ENCODE measurements around the gene DBP.
"Not testable (repeated sequence)": the region's sequence is repeated elsewhere in the genome, so short reads cannot be mapped to it uniquely, and the experiment has no call there.

DBP gene

DNA sequence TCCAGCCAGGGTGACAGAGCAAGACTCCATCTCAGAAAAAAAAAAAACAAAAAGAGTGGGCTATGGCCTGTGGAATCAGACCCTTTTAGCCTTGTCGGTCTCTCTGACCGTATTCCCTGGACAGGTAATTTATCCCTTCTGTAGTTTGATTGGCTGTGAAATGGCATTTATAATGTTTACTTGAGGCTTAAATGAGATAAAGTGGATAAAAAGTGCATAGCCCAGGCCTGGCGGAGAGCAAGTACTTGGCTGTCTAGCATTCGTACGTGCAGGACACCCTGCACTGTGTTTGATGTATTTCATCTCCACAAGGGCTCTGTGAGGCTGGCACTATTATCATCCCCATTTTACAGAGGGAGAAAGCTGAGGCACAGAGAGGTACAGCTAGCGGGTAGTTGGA, 28.6 kb upstream of the DBP start:
- no peak for DNase-seq

DNA sequence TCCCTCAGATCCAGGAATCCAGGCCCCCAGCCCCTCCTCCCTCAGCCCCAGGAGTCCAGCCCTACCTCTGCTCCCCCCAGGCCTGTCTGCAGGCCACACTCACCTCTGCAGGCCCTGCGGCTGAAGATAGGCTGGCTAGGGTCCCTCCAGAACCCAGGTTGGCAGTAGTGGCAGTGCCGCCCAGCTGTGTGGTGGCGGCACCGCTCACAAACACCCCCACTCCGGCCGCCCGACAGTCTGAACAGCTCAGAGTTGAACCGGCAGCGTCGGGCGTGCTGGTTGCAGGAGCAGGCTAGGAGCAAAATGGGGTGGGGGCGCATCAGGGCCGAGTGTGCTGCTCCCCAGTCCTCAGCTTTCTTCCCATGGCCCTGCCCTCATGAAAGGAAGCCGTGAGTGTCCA, 27.3 kb upstream of the DBP start:
- no peak for DNase-seq

GRCh38 chr19:48663667-48664066, 26.5 kb upstream of the DBP start:
- no peak for DNase-seq

DNA sequence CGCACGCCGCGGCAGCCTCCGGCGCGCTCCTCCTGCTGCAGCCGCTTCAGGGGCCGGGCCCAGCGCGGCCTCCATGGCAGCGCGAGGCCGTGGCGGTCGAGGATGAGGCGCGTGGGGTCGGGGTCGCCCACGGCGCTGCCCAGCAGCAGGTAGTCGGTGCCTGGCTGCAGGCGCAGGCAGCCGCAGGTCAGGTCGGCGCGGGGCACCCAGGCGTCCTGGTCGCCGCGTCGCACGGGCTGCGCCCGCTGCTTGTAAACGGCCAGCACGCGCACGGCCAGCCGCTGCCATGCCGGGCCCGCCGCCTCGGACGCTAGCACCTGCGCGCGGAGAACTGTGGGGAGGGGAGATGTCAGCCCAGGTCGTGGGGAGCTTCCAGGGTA, 24.5 kb upstream of the DBP start:
- DNase-seq: no peak

DNA sequence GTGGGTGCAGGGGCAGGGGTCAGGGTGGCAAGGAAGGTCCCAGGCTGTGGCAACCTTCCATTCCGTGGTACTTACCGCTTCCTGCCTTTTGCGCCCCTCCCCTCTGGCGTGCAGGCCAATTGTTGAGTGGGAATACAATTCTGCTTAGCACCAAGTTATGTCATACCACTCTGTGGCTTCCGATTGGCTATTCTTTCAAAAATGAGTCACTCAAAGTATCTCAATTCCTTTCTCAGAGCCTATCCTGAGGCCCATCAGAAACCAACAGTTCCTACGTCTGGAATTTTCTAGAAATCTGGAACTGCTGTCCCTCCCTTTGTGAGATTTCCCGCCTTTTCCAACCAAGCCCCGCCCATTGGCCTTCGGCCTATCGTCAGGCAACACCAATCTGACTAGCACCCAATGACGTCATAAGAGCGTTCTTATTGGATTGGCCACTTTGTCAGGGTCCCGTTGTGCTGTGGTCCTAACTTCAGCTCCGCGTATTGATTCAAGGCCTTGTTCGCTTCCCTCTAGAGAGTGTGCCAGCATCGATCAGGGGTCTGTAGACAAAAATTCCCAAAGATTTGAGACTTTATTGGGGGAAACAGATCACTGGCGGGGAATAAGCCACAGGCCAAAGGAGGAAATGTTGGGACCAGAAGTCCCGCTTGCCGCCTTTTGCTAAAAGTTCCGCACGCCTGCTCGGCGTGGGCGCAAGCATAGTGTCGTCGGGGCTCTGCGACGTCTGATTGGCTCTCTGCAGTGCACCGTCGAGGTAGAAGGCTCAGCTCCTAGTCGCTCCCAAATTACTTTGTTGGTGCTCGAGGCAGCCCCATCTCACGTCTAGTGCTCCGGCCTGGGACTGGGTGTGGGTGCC, 23.9 kb upstream of the DBP start:
- DNase-seq: peak; percentile 79

- DNase-seq: no peak
Measured at GRCh38 chr19:48659768-48660167, 22.6 kb upstream of the DBP start.

GRCh38 chr19:48658483-48658882, 21.3 kb upstream of the DBP start:
- DNase-seq: no peak

DNA sequence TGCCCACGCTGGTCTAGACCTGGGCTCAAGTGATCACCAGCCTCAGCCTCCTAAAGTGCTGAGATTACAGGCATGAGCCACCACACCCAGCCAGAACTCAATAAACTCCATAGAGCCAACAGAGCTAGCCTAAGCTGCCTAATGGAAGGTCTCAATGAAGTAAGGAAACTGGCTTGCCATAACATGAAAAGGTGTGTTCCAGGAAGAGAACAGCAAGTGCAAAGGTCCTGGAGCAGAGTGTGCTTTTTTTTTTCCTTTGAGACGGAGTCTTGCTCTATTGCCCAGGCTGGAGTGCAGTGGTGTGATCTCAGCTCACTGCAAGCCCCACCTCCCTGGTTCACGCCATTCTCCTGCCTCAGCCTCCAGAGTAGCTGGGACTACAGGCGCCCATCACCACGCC, 20.6 kb upstream of the DBP start:
- DNase-seq: not testable (repeated sequence)

DNA sequence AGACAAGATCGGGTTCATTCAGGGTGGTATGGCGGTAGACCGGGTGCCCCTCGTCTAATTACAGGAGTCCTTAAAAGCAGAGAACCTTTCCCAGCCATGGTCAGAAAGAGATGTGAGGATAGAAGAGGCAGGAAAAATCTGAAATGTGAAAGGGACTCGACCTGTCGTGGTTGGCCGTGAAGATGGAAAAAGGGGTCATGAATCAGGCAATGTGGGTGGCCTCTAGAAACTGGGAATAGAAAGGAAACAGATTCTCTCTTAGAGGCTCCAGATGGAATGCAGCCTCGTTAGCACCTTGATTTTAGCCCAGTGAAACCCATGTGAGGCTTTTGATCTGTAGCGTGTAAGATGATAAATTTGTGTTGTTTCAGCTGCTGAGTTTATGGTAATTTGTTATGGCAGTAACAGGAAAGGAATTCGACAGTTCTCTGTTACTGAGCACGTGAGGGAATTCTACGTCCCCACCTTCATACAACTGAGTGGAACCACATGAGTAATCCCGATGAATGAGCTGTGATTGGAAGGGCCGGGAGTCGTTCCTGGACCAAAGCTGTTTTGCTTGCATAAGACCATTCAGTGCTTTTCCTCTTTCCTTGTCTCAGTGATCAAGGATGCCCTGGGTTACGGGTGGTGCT, 19.8 kb upstream of the DBP start:
- no peak for DNase-seq

DNA sequence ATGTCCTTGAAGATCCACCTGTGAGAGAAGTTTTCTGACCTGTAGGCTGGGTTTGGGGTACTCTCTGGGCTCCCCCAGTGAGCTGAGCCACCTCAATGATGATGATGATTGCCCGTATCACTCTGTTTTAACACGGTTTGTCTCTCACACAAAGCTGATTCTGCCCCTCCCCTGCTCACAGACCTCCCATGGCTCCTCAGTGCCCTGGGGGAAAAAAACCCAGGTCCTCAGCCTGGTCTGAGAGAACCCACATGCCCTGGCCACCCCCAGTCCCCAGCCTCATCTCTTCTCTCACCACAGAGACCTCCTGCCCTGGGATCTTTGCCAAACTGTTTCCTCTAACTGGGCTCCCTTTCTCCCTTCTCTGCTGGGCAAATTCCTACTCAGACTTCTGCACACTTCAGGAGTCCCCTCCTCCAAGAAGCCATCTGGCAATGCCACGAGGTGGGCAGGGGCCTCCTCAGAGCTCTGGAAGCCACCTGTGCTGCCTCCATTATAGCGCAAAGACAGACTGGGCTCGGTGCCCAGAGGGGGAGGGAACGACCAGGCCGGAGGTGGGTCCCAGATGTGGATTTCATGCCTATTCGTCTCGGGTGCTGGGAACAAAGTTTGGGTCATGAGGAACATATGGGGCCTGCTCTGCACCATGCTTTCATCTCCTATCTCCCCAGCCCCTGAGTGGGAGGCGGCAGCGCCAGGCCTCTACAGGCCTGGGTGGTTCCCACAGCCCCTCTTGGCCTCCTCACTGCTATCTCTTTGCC, 17.3 kb upstream of the DBP start:
- no peak for DNase-seq

DNA sequence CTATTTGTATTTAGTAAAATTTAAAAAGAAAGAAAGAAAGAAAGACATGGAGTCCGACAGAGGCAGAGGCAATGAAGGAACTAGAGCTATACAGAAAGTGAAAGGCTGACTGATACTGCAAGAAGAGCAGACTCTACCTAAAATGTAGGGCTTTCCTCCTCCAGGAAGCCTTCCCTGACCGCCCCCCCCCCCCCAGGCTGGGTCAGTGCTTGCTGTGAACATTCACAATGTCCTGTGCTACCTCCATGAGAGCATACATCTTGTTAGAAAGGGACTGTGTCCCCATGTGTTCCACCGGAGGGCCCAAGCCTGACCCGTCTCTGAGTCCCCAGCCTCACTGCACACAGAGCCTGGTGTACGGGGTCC, 14.5 kb upstream of the DBP start:
- DNase-seq: no peak

DNA sequence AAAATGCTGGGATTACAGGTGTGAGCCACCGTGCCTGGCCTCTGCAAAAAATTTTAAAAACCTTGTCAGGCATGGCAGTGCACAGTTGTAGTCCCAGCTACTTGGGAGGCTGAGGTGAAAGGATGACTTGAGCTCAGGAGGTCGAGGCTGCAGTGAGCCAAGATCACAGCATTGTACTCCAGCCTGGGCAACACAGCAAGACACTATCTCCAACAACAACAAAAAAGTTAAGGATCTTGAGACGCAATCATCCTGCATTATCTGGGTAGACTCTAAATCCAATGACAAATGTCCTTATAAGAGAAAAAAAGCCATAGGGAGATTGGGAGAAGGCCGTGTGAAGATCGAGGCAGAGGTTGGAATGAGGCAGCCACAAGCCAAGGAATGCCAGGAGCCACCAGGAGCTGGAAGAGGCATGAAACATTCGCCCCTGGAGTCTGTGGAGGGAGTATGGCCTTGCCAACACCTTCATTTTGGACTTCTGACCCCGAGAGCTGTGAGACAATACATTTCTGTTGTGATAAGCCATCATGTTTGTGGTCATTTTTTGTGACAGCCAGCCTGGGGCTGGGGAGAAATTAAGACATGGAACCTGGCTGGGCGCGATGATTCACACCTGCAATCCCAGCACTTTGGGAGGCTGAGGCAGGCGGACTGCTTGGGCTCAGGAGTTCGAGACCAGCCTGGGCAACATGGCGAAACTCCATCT, 13.9 kb upstream of the DBP start:
- no peak for DNase-seq

DNA sequence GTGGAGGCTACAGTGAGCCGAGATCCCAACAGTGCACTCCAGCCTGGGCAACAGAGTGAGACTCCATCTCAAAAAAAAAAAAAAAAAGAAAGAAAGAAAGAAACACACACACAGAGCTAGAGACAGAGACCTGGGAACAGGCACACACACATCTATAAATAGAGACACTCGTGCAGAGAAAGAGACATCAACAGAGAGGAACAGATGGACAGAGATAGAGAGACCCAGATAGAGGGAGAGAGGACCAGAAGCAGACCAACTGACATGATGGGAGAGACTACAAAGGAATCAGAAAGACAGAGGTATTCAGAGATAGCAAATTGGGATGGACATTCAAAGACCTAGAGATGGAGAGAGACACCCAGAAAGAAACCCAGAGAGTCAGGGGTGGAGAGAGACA, 11.0 kb upstream of the DBP start:
- DNase-seq: no peak

- DNase-seq: no peak
Measured at GRCh38 chr19:48646722-48647216, 9.6 kb upstream of the DBP start.

DNA sequence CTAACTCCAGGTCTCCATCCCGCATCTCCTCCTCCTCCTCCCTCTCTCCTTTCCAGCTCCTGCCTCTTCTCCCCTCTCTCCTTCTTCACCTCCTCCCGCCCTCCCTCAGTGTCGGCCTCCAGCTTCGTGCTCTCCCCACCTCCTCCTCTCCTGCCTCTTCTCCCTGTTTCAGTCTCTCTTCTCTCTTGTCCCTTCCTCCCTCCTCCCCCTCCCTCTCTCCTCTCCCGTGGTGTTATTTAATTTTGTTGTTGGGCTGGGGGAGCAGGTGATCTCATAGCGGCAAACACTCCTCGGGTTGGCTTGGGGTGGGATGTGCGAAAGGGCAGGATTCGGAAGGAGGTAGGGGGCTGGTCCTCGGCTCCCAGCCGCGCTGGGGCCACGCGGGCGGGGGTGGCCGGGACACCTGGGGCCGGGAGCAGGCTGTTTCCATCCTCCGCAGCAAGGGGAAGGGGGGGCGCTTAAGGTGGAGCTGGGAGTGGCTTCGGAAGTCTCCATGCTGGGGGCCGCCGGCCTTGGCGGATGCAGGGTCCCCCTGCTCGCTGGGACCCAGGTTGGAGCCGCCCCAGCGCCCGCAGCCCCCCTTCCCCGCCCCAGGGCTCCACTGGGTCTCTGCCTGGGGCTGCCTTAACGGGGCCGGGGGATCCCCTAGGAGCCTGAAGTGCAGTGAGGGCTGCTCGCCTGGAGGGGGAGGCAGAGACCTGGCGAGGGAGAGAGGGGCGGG, 9.0 kb upstream of the DBP start, which contains the start of gene CA11:
Gene CA11 (minus strand): TSS at position 187 of the 721 bp plus-strand sequence. CDS start 555 bp downstream, outside the sequence.
- DNase-seq: peak; percentile 96

GRCh38 chr19:48645620-48646000, 8.4 kb upstream of the DBP start:
- no peak for DNase-seq

DNA sequence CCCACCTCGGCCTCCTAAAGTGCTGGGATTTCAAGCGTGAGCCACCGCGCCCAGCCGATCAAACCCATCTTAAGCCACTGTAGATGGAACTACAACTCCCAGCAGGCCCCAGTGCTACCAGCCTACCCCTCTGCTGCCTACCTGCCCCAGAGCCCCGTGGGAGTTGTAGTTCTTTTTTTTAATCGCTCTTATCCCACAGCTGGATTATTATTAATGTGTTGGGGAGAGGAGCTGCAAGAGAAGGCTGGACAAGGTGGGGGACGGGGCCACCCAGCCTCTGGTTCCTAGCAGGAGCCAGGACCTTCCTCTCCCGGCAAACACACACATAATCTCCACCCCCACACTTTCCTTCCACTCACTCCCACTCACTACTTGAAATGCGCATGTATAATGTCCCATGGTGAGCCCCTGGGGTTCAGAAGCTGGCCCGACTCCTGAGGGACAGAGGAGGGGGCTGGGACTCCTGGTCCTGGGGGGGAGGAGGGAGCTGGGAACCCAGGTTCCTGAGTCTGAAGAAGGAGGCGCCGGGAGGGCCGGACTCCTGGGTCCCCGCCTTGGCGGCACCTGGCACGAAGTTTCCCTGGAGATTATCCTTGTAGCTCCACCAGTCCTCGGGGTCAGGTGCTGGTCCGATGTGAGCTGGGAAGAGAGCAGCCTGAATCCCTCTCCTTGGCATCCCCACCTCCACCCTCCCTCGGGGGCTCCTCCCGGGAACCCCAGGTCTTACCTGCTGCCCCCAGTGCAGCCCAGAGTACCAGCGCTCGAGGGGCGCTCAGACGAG, 7.8 kb upstream of the DBP start:
- peak; percentile 75 for DNase-seq

GRCh38 chr19:48644355-48644754, 7.2 kb upstream of the DBP start:
- no peak for DNase-seq

- no peak for DNase-seq
Measured at GRCh38 chr19:48642862-48643261, 5.7 kb upstream of the DBP start.

DNA sequence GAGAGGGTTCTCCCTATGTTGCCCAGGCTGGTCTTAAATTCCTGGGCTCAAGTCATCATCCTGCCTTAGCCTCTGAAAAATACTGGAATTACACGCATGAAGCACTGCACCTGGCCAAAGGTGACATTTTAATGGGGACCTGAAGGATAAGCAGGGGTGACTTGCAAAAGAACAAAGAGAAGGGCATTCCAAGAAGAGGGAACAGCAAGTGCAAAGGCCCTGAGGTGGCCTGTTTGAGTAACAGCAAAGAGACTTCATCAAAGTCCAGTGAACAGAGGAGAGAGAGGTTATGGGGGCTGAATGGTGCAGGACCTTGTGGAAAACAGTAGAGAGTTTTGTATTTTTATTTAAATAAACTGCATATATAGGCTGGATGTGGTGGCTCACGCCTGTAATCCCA, 4.7 kb upstream of the DBP start:
- no peak for DNase-seq

All from activated T-cell treated with anti-CD3 and anti-CD28 coated beads, Interleukin-2, amount 50 U/mL, for 1 hour (primary cell).